Panc1 (cell line): Measurements from ENCODE around the gene LMAN2. TPM values are rescaled to one million over a fixed set of nuclear protein-coding genes. Genes with fewer than 3 reads are reported as not detected.

ENCODE experiments used
- ATAC-seq: fragments of 200-7000 bp; cut with Tn5 transposase; 2 replicates; pipeline ENCODE4 v1.9.1; 2020; ENCODE audit warnings: mild to moderate bottlenecking, moderate library complexity
- BruUV-seq: library from RNA; stranded (reverse); fragments of 400-500 nt; replicated peaks from 2 replicates; lab custom pipeline; 2021; lab: Mats Ljungman, UMichigan
- CTCF ChIA-PET: fragments of 300-600 bp; sonication (Branson Sonifier 250); formaldehyde crosslinking; loops from one replicate; lab custom pipeline; 2022; ENCODE audit warnings: antibody characterized with exemption; lab: Charles Lee
- POLR2A ChIA-PET: fragments of 300-600 bp; sonication (Branson Sonifier 250); formaldehyde crosslinking; loops from one replicate; lab custom pipeline; 2022; ENCODE audit warnings: antibody characterized with exemption; lab: Charles Lee
- DNase-seq: peaks from one replicate; pipeline ENCODE4 v3.0.0-alpha.2; 2010; ENCODE audit warnings: low read depth, low spot score
- H3K27ac ChIP-seq: 2 replicates; pipeline ENCODE4 v1.5.1; 2011; ENCODE audit warnings: mild to moderate bottlenecking, low read length, inconsistent platforms
- H3K27me3 ChIP-seq: fragments of 200-500 bp; sonication (Bioruptor generic); 2 replicates; pipeline ENCODE4 v1.6.0; 2014; ENCODE audit warnings: low read length, inconsistent platforms; ENCODE audit not compliant: control insufficient read depth, insufficient read depth
- H3K36me3 ChIP-seq: fragments of 200-500 bp; sonication (Bioruptor generic); 2 replicates; pipeline ENCODE4 v1.5.1; 2014; ENCODE audit warnings: inconsistent platforms, mild to moderate bottlenecking, low read length, moderate library complexity; ENCODE audit not compliant: control insufficient read depth, insufficient read depth
- H3K4me1 ChIP-seq: 2 replicates; pipeline ENCODE4 v1.5.1; 2011; ENCODE audit warnings: inconsistent platforms, mild to moderate bottlenecking, low read length, moderate library complexity; ENCODE audit not compliant: control insufficient read depth, insufficient read depth
- H3K4me3 ChIP-seq, 2 experiments: 2 replicates each; pipeline ENCODE4 v1.5.1; 2011 to 2012; ENCODE audit warnings: low read depth in 2 of 2, low read length in 2 of 2, mild to moderate bottlenecking in 2 of 2, inconsistent platforms in 1 of 2, moderate library complexity in 1 of 2
- H3K9me3 ChIP-seq: fragments of 200-500 bp; sonication (Bioruptor generic); 2 replicates; pipeline ENCODE4 v1.5.1; 2014; ENCODE audit warnings: low read depth, mild to moderate bottlenecking, inconsistent platforms, low read length, moderate library complexity; ENCODE audit not compliant: control insufficient read depth, insufficient read depth
- POLR2AphosphoS5 ChIP-seq: IDR thresholded peaks from 2 replicates; pipeline ENCODE4 v1.6.1; 2012; ENCODE audit warnings: mild to moderate bottlenecking, low read depth, low read length, moderate library complexity
- SIN3A ChIP-seq: IDR thresholded peaks from 2 replicates; pipeline ENCODE4 v1.6.1; 2012; ENCODE audit warnings: low read depth, mild to moderate bottlenecking, low read length, moderate library complexity, borderline replicate concordance; ENCODE audit not compliant: insufficient read depth
- TCF7L2 ChIP-seq: IDR thresholded peaks from 2 replicates; pipeline ENCODE4 v1.6.1; 2011; ENCODE audit warnings: mild to moderate bottlenecking, low read depth, low read length, inconsistent platforms
- in situ Hi-C: cut with HindIII; loops from 2 replicates; pipeline ENCODE4 v1.10.0; 2016; ENCODE audit warnings: low sequenced_read_pairs, low pct_unique_long_range_greater_than_20kb
- intact Hi-C: fragments of 100-400 bp; cut with micrococcal nuclease; formaldehyde crosslinking; loops from one replicate; pipeline ENCODE4 v1.10.0; 2022; ENCODE audit not compliant: unreplicated experiment
- total RNA-seq: library from RNA; stranded (reverse); gene quantifications from one replicate; pipeline ENCODE4 v1.2.1, GENCODE V29; 2021; ENCODE audit not compliant: unreplicated experiment
- TF ChIP-seq, protein P1 (sequence below), 2 experiments: IDR thresholded peaks; 2 replicates each; pipeline ENCODE4 v1.6.1; 2011 to 2012; ENCODE audit warnings: low read depth in 2 of 2, control low read depth in 1 of 2, low read length in 1 of 2, mild to moderate bottlenecking in 1 of 2, moderate library complexity in 1 of 2; ENCODE audit not compliant: insufficient read depth in 1 of 2
- TF ChIP-seq, protein P2 (sequence below): fragments of 450-650 bp; IDR thresholded peaks from 2 replicates; pipeline ENCODE4 v1.5.1; 2017; ENCODE audit warnings: mild to moderate bottlenecking

Gene LMAN2
- total RNA-seq, 1 experiment from 2014 or later = 140 TPM

DNA sequence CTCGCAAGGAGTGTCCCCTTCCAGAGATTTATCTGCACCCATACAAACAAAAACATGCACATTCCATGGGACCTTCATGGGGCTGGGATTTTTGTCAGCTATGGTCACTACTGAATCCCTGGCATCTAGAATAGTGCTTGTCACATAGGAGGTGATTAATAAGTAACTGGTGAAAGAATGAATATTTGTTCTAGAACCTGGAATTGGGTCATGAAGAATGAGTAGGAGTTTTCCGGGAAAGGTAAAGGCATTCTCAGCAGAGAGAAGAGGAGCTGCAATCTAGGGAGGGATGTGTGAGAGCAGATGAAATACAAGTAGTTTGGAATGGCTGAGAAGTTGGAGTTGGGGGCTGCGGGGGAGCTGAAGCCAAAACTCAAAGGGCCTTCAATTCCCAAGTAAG, 2.8 kb upstream of the LMAN2 start:
- in situ Hi-C loops = no loop called here
- no TSS peak for BruUV-seq
- Histone ChIP-seq H3K27ac (no peak overlapping the region), H3K9me3 (no peaks in the 10 kb centered on the region), H3K4me1 (peaks cover 17% of the 10 kb centered on the region), H3K27me3 (no peaks in the 10 kb centered on the region), H3K4me3 (no peak overlapping the region), H3K36me3 (no peaks in the 10 kb centered on the region)
- DNase-seq (no peak), ATAC-seq (no peak)
- ChIA-PET POLR2A (no interaction called here), CTCF (interaction anchor here (0.6 kb wide), 1 partner anchor 347 kb away, joined by 3 read pairs; no protein-coding TSS in a partner anchor)
- intact Hi-C loops = no loop called here
- TF ChIP-seq, protein P1, sequence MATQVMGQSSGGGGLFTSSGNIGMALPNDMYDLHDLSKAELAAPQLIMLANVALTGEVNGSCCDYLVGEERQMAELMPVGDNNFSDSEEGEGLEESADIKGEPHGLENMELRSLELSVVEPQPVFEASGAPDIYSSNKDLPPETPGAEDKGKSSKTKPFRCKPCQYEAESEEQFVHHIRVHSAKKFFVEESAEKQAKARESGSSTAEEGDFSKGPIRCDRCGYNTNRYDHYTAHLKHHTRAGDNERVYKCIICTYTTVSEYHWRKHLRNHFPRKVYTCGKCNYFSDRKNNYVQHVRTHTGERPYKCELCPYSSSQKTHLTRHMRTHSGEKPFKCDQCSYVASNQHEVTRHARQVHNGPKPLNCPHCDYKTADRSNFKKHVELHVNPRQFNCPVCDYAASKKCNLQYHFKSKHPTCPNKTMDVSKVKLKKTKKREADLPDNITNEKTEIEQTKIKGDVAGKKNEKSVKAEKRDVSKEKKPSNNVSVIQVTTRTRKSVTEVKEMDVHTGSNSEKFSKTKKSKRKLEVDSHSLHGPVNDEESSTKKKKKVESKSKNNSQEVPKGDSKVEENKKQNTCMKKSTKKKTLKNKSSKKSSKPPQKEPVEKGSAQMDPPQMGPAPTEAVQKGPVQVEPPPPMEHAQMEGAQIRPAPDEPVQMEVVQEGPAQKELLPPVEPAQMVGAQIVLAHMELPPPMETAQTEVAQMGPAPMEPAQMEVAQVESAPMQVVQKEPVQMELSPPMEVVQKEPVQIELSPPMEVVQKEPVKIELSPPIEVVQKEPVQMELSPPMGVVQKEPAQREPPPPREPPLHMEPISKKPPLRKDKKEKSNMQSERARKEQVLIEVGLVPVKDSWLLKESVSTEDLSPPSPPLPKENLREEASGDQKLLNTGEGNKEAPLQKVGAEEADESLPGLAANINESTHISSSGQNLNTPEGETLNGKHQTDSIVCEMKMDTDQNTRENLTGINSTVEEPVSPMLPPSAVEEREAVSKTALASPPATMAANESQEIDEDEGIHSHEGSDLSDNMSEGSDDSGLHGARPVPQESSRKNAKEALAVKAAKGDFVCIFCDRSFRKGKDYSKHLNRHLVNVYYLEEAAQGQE (IDR thresholded peaks at IDR 0.05; ENCODE audit: insufficient read depth in 1 of 2, low read depth in 2 of 2, low read length in 1 of 2) = no peak
- TF ChIP-seq, protein P2, sequence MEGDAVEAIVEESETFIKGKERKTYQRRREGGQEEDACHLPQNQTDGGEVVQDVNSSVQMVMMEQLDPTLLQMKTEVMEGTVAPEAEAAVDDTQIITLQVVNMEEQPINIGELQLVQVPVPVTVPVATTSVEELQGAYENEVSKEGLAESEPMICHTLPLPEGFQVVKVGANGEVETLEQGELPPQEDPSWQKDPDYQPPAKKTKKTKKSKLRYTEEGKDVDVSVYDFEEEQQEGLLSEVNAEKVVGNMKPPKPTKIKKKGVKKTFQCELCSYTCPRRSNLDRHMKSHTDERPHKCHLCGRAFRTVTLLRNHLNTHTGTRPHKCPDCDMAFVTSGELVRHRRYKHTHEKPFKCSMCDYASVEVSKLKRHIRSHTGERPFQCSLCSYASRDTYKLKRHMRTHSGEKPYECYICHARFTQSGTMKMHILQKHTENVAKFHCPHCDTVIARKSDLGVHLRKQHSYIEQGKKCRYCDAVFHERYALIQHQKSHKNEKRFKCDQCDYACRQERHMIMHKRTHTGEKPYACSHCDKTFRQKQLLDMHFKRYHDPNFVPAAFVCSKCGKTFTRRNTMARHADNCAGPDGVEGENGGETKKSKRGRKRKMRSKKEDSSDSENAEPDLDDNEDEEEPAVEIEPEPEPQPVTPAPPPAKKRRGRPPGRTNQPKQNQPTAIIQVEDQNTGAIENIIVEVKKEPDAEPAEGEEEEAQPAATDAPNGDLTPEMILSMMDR = no peak
- TF ChIP-seq SIN3A (no peak), TCF7L2 (no peak)

DNA sequence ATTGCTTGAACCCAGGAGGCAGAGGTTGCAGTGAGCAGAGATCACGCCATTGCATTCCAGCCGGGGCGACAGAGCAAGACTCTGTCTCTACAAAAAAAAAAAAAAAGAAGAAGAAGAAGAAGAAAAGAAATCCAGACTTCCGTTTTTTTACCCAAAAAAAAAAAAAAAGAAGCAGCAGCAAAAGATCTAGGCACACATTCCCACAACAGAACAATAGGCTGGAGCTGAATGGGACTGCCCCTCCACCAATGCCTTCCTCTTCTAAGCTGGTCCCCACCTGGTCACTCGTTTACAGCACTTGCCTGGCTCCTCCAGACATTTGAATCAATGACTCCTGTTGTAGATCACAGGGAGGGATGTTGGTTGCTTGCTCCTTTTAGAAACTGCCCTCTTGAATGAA, 1.6 kb upstream of the LMAN2 start:
- BruUV-seq = no TSS peak

More for the DNA sequence above, 1.6 kb upstream of the LMAN2 start:
- Histone ChIP-seq H3K4me3 (no peak overlapping the region), H3K4me1 (peaks cover 21% of the 10 kb centered on the region), H3K9me3 (no peaks in the 10 kb centered on the region), H3K27me3 (no peaks in the 10 kb centered on the region), H3K27ac (no peak overlapping the region), H3K36me3 (no peaks in the 10 kb centered on the region)
- intact Hi-C loops = no loop called here
- ATAC-seq (no peak), DNase-seq (no peak)
- POLR2A ChIA-PET = interaction anchor here (0.7 kb wide), 1 partner anchor 101 kb away, joined by 6 read pairs; no protein-coding TSS in a partner anchor
- in situ Hi-C loops = no loop called here
- TF ChIP-seq, protein P2 = no peak
- TF ChIP-seq, protein P1 (IDR thresholded peaks at IDR 0.05; ENCODE audit: insufficient read depth in 1 of 2, low read depth in 2 of 2, low read length in 1 of 2) = no peak
- TF ChIP-seq POLR2AphosphoS5 = no peak
- CTCF ChIA-PET = no interaction called here
